Keratinocyte (primary cell): Measurements from ENCODE around the gene GALNT7. TPM values are rescaled to one million over a fixed set of nuclear protein-coding genes. Genes with fewer than 3 reads are reported as not detected.
A peak's percentile ranks its signal among the peaks of the same experiment; 100 is the strongest.

ENCODE experiments used
- DNase-seq: peaks from one replicate; pipeline ENCODE4 v3.0.0-alpha.2; 2011; ENCODE audit warnings: low read depth, missing footprints, low spot score
- FAIRE-seq: peaks from 2 replicates; lab custom pipeline; 2011; peaks lifted over from hg19 to GRCh38; lab: Jason Lieb, UNC
- H2AFZ ChIP-seq: 2 replicates; pipeline ENCODE4 v1.6.0; 2012; ENCODE audit warnings: low read length, control low read depth, inconsistent platforms; ENCODE audit not compliant: control insufficient read depth
- H3K27ac ChIP-seq: 2 replicates; pipeline ENCODE4 v1.5.1; 2011; ENCODE audit warnings: low read length; ENCODE audit not compliant: control insufficient read depth, insufficient read depth
- H3K27me3 ChIP-seq: 3 replicates; pipeline ENCODE4 v1.6.0; 2011; ENCODE audit warnings: low read length; ENCODE audit not compliant: control insufficient read depth, insufficient read depth; ENCODE audit errors: extremely low read depth
- H3K36me3 ChIP-seq, 2 experiments: 2 replicates in 1 of 2; 3 replicates in 1 of 2; pipeline ENCODE4 v1.5.1; 2011; ENCODE audit warnings: low read length in 2 of 2, mild to moderate bottlenecking in 1 of 2; ENCODE audit not compliant: control insufficient read depth in 2 of 2, insufficient read depth in 2 of 2; ENCODE audit errors: extremely low read depth in 1 of 2
- H3K4me1 ChIP-seq: 3 replicates; pipeline ENCODE4 v1.5.1; 2011; ENCODE audit warnings: low read length; ENCODE audit not compliant: control insufficient read depth, insufficient read depth; ENCODE audit errors: extremely low read depth
- H3K4me2 ChIP-seq: 3 replicates; pipeline ENCODE4 v1.6.0; 2011; ENCODE audit warnings: low read depth, low read length; ENCODE audit not compliant: control insufficient read depth, insufficient read depth; ENCODE audit errors: extremely low read depth
- H3K4me3 ChIP-seq, 3 experiments: fragments of 200-600 bp in 1 of 3; sonication (generic) in 1 of 3; 2 replicates in 2 of 3; 3 replicates in 1 of 3; pipeline ENCODE4 v1.5.1; 2011 to 2016; ENCODE audit warnings: low read length in 3 of 3, mild to moderate bottlenecking in 3 of 3, control low read depth in 2 of 3, inconsistent platforms in 1 of 3, low read depth in 1 of 3, mixed read lengths in 1 of 3, mixed run types in 1 of 3, moderate library complexity in 1 of 3; ENCODE audit not compliant: control insufficient read depth in 2 of 3, insufficient read depth in 2 of 3; ENCODE audit errors: extremely low read depth in 1 of 3
- H3K79me2 ChIP-seq: 2 replicates; pipeline ENCODE4 v1.6.0; 2012; ENCODE audit warnings: low read length; ENCODE audit not compliant: control insufficient read depth, insufficient read depth
- H3K9ac ChIP-seq: 3 replicates; pipeline ENCODE4 v1.6.0; 2011; ENCODE audit warnings: low read length; ENCODE audit not compliant: control insufficient read depth, insufficient read depth; ENCODE audit errors: extremely low read depth
- H3K9me1 ChIP-seq: 3 replicates; pipeline ENCODE4 v1.6.0; 2011; ENCODE audit warnings: low read length; ENCODE audit not compliant: control insufficient read depth, insufficient read depth; ENCODE audit errors: extremely low read depth
- H3K9me3 ChIP-seq: 2 replicates; pipeline ENCODE4 v1.5.1; 2012; ENCODE audit warnings: low read depth, low read length; ENCODE audit not compliant: control insufficient read depth
- H4K20me1 ChIP-seq: 3 replicates; pipeline ENCODE4 v1.6.0; 2011; ENCODE audit warnings: low read length; ENCODE audit not compliant: control insufficient read depth, insufficient read depth; ENCODE audit errors: extremely low read depth
- CTCF ChIP-seq, 3 experiments: IDR thresholded peaks in 1 of 3; conservative IDR thresholded peaks in 1 of 3; optimal IDR thresholded peaks in 1 of 3; 2 replicates in 2 of 3; 3 replicates in 1 of 3; pipeline versions ENCODE3 to v1.5.1; 2011; ENCODE audit warnings: low read length in 3 of 3, mild to moderate bottlenecking in 3 of 3, moderate library complexity in 2 of 3, control low read depth in 1 of 3, inconsistent platforms in 1 of 3; ENCODE audit not compliant: insufficient read depth in 2 of 3; ENCODE audit errors: extremely low read depth in 1 of 3
- EZH2 ChIP-seq: IDR thresholded peaks from one replicate; pipeline ENCODE4 v1.6.1; 2012; ENCODE audit warnings: inconsistent platforms, mild to moderate bottlenecking, low read length, moderate library complexity
- dilution Hi-C: fragments of 300-500 bp; cut with MboI; formaldehyde crosslinking; loops from one replicate; pipeline ENCODE4 v1.7.0; 2020; ENCODE audit warnings: low sequenced_read_pairs; ENCODE audit not compliant: extremely low pct_ligation_motif_present
- polyA plus RNA-seq, 5 experiments: library from polyadenylated mRNA; depleted of rRNA in 3 of 5; stranded (reverse) in 3 of 5; stranded (forward) in 1 of 5; unstranded in 1 of 5; fragments of >200 nt; gene quantifications; 1 replicate in 1 of 5; 2 replicates in 3 of 5; 3 replicates in 1 of 5; pipeline versions ENCODE4 v1.2.1 to v1.2.3, GENCODE V29; 2011 to 2012; ENCODE audit warnings: missing spikeins in 2 of 5, low read depth in 1 of 5, low replicate concordance in 1 of 5

GALNT7 gene
- polyA plus RNA-seq, 1 donor (not counting 4 experiments of a cell fraction or from before 2014, with no cell fraction given), result 28.8 TPM

- Histone ChIP-seq H3K27me3 (no peaks in the 10 kb centered on the region), H3K9me1 (no peaks in the 10 kb centered on the region), H3K79me2 (no peaks in the 10 kb centered on the region), H4K20me1 (no peaks in the 10 kb centered on the region), H3K36me3 (no peaks in the 10 kb centered on the region), H3K4me2 (no peak overlapping the region), H3K9me3 (no peaks in the 10 kb centered on the region), H3K4me3 (no peak overlapping the region), H2AFZ (no peak overlapping the region), H3K27ac (no peak overlapping the region), H3K9ac (no peak overlapping the region), H3K4me1 (peaks cover 30% of the 10 kb centered on the region)
- FAIRE-seq, result no peak
- TF ChIP-seq EZH2 (no peak), CTCF (optimal IDR thresholded peaks at IDR 0.05 in 1 of 3, IDR thresholded peaks at IDR 0.05 in 1 of 3, conservative IDR thresholded peaks at IDR 0.05 in 1 of 3; ENCODE audit: extremely low read depth in 1 of 3, insufficient read depth in 2 of 3, low read length in 3 of 3) (no peak)
- DNase-seq, result no peak
- dilution Hi-C loops, result no loop called here
Measured at GRCh38 chr4:173124209-173124865, 44.3 kb upstream of the GALNT7 start.

- H3K9me1 ChIP-seq, result no peaks in the 10 kb centered on the region
- H3K9ac ChIP-seq, result no peak overlapping the region
- H3K4me3 ChIP-seq, result no peak overlapping the region
- H3K4me2 ChIP-seq, result no peak overlapping the region
- no peaks in the 10 kb centered on the region for H3K79me2 ChIP-seq
- dilution Hi-C loops, result no loop called here
- no peaks in the 10 kb centered on the region for H3K9me3 ChIP-seq
- H2AFZ ChIP-seq, result peak overlapping the region; percentile 6
- TF ChIP-seq CTCF (optimal IDR thresholded peaks at IDR 0.05 in 1 of 3, IDR thresholded peaks at IDR 0.05 in 1 of 3, conservative IDR thresholded peaks at IDR 0.05 in 1 of 3; ENCODE audit: extremely low read depth in 1 of 3, insufficient read depth in 2 of 3, low read length in 3 of 3) (no peak), EZH2 (no peak)
- no peak for DNase-seq
- no peak overlapping the region for H3K27ac ChIP-seq
- no peaks in the 10 kb centered on the region for H4K20me1 ChIP-seq
- H3K27me3 ChIP-seq, result no peaks in the 10 kb centered on the region
- peak; percentile 76 for FAIRE-seq
- no peaks in the 10 kb centered on the region for H3K36me3 ChIP-seq
- H3K4me1 ChIP-seq, result peaks cover 20% of the 10 kb centered on the region
Measured at GRCh38 chr4:173125216-173125812, 43.3 kb upstream of the GALNT7 start.
